Subcutaneous abdominal adipose tissue (tissue), 5 donors: Measurements from ENCODE around the gene RHBDL3.

Experiments
- H3K27ac ChIP-seq: one replicate; pipeline ENCODE4 v1.7.0; 2013; ENCODE audit warnings: low read depth, mild to moderate bottlenecking, inconsistent platforms, low read length, moderate library complexity
- H3K27me3 ChIP-seq, 5 donors: one replicate each; pipeline ENCODE4 v1.7.0; 2013; ENCODE audit warnings: low read length in 5 of 5, inconsistent platforms in 1 of 5; ENCODE audit not compliant: control insufficient read depth in 5 of 5, insufficient read depth in 4 of 5
- H3K36me3 ChIP-seq, 5 donors: one replicate each; pipeline ENCODE4 v1.7.0; 2013; ENCODE audit warnings: low read length in 5 of 5; ENCODE audit not compliant: control insufficient read depth in 5 of 5, insufficient read depth in 5 of 5
- H3K4me1 ChIP-seq, 5 donors: one replicate each; pipeline ENCODE4 v1.7.0; 2013; ENCODE audit warnings: low read length in 5 of 5, mild to moderate bottlenecking in 3 of 5, moderate library complexity in 1 of 5; ENCODE audit not compliant: control insufficient read depth in 5 of 5, insufficient read depth in 5 of 5
- H3K4me3 ChIP-seq, 5 donors: one replicate each; pipeline ENCODE4 v1.7.0; 2013; ENCODE audit warnings: low read length in 5 of 5, low read depth in 1 of 5
- H3K9ac ChIP-seq, 5 donors: one replicate each; pipeline ENCODE4 v1.7.0; 2013; ENCODE audit warnings: low read length in 5 of 5, mild to moderate bottlenecking in 4 of 5, moderate library complexity in 3 of 5
- H3K9me3 ChIP-seq, 5 donors: one replicate each; pipeline ENCODE4 v1.7.0; 2013; ENCODE audit warnings: low read length in 5 of 5; ENCODE audit not compliant: control insufficient read depth in 5 of 5
- donor health status: healthy.
- donor health status: healthy.
- donor health status: healthy.
- donor health status: healthy.
- donor health status: healthy.

The RHBDL3 gene

GRCh38 chr17:32331243-32332040 is 65.8 kb downstream of the RHBDL3 start:
- Histone ChIP-seq H3K9ac (no peak overlapping the region), H3K36me3 (peaks cover 13 to 29% (median 21%) of the 10 kb centered on the region in 5 donors), H3K4me3 (no peak overlapping the region), H3K27me3 (no peaks in the 10 kb centered on the region), H3K9me3 (no peaks in the 10 kb centered on the region), H3K4me1 (no peaks in the 10 kb centered on the region), H3K27ac (no peak overlapping the region)

- Histone ChIP-seq H3K9me3 (no peaks in the 10 kb centered on the region), H3K4me1 (no peaks in the 10 kb centered on the region), H3K27ac (no peak overlapping the region), H3K27me3 (no peaks in the 10 kb centered on the region), H3K9ac (no peak overlapping the region), H3K4me3 (no peak overlapping the region), H3K36me3 (peaks cover 18 to 46% (median 35%) of the 10 kb centered on the region in 5 donors)
Observed at GRCh38 chr17:32333187-32333586, 67.6 kb downstream of the RHBDL3 start.

- Histone ChIP-seq H3K9me3 (no peaks in the 10 kb centered on the region), H3K9ac (no peak overlapping the region), H3K36me3 (peaks cover 19 to 54% (median 39%) of the 10 kb centered on the region in 5 donors), H3K4me3 (no peak overlapping the region), H3K4me1 (no peaks in the 10 kb centered on the region), H3K27ac (no peak overlapping the region), H3K27me3 (no peaks in the 10 kb centered on the region)
Observed at GRCh38 chr17:32335046-32335445, 69.4 kb downstream of the RHBDL3 start.

GRCh38 chr17:32335687-32336086 is 70.1 kb downstream of the RHBDL3 start:
- no peaks in the 10 kb centered on the region for H3K4me1 ChIP-seq
- no peaks in the 10 kb centered on the region for H3K9me3 ChIP-seq
- no peak overlapping the region for H3K9ac ChIP-seq
- H3K36me3 ChIP-seq = peaks cover 19 to 54% (median 39%) of the 10 kb centered on the region in 5 donors
- no peak overlapping the region for H3K4me3 ChIP-seq
- no peaks in the 10 kb centered on the region for H3K27me3 ChIP-seq
- H3K27ac ChIP-seq = no peak overlapping the region

GRCh38 chr17:32341141-32341856 is 75.7 kb downstream of the RHBDL3 start:
- H3K27ac ChIP-seq = peak overlapping the region; percentile 46
- peaks cover 6 to 21% (median 17%) of the 10 kb centered on the region in 5 donors for H3K4me1 ChIP-seq
- no peaks in the 10 kb centered on the region for H3K27me3 ChIP-seq

GRCh38 chr17:32341857-32342602 is 76.4 kb downstream of the RHBDL3 start, which contains the start of gene C17orf75:
C17orf75 (minus strand) TSS chr17:32342173; CDS start chr17:32342139, 34 bp downstream.
- H3K36me3 ChIP-seq = peaks cover 5 to 19% (median 13%) of the 10 kb centered on the region in 5 donors
- H3K27ac ChIP-seq = peak within 1 kb of the TSS; percentile 62
- peaks cover 6 to 21% (median 17%) of the 10 kb centered on the region in 5 donors for H3K4me1 ChIP-seq
- H3K9ac ChIP-seq = peak within 1 kb of the TSS; percentile 61 to 86 (median 84)
- H3K9me3 ChIP-seq = no peaks in the 10 kb centered on the region
- H3K4me3 ChIP-seq = peak within 1 kb of the TSS; percentile 82 to 89 (median 84)
- no peaks in the 10 kb centered on the region for H3K27me3 ChIP-seq

More at GRCh38 chr17:32341141-32341856, 75.7 kb downstream of the RHBDL3 start:
- Histone ChIP-seq H3K9ac (peak overlapping the region; percentile 61 to 85 (median 71)), H3K36me3 (peaks cover 5 to 26% (median 18%) of the 10 kb centered on the region in 5 donors), H3K9me3 (no peaks in the 10 kb centered on the region), H3K4me3 (peak overlapping the region; percentile 82 to 89 (median 84))

- peak overlapping the region; percentile 82 to 89 (median 84) for H3K4me3 ChIP-seq
- H3K9ac ChIP-seq = peak overlapping the region in 4 of 5 donors; percentile 55 to 86 (median 78)
- H3K9me3 ChIP-seq = no peaks in the 10 kb centered on the region
Observed at GRCh38 chr17:32342603-32343325, 77.1 kb downstream of the RHBDL3 start.

GRCh38 chr17:32345951-32346600 is 80.4 kb downstream of the RHBDL3 start:
- peaks cover 5 to 25% (median 24%) of the 10 kb centered on the region in 5 donors for H3K4me1 ChIP-seq
- H3K27ac ChIP-seq = no peak overlapping the region
- no peaks in the 10 kb centered on the region for H3K9me3 ChIP-seq
- no peaks in the 10 kb centered on the region for H3K27me3 ChIP-seq
- no peak overlapping the region for H3K9ac ChIP-seq
- no peak overlapping the region for H3K4me3 ChIP-seq
- H3K36me3 ChIP-seq = no peaks in the 10 kb centered on the region

More at GRCh38 chr17:32342603-32343325, 77.1 kb downstream of the RHBDL3 start:
- peak overlapping the region; percentile 62 for H3K27ac ChIP-seq
- H3K27me3 ChIP-seq = no peaks in the 10 kb centered on the region
- peaks cover 6 to 21% (median 17%) of the 10 kb centered on the region in 5 donors for H3K4me1 ChIP-seq
- H3K36me3 ChIP-seq = peaks cover 0 to 14% (median 6%) of the 10 kb centered on the region in 5 donors

- Histone ChIP-seq H3K9me3 (no peaks in the 10 kb centered on the region), H3K36me3 (peaks cover 0 to 4% (median 0%) of the 10 kb centered on the region in 5 donors), H3K4me3 (no peak overlapping the region), H3K9ac (no peak overlapping the region), H3K4me1 (peaks cover 1 to 32% (median 29%) of the 10 kb centered on the region in 5 donors), H3K27ac (no peak overlapping the region), H3K27me3 (no peaks in the 10 kb centered on the region)
Observed at GRCh38 chr17:32348483-32348800, 82.8 kb downstream of the RHBDL3 start.
